CD14-positive monocyte (primary cell): ENCODE data around the gene FAU. TPM values are rescaled to one million over a fixed set of nuclear protein-coding genes. Genes with fewer than 3 reads are reported as not detected.

Source experiments
- DNase-seq, 3 donors: peaks; one replicate each; pipeline ENCODE4 v3.0.0-alpha.2; 2011 to 2022
- H2AFZ ChIP-seq: 2 replicates; pipeline ENCODE4 v1.6.0; 2012; ENCODE audit warnings: mild to moderate bottlenecking, low read depth, low read length, inconsistent platforms; ENCODE audit not compliant: insufficient read depth, poor library complexity, severe bottlenecking
- H3K27ac ChIP-seq, 2 donors: 1 replicate in 1 of 2; 2 replicates in 1 of 2; pipeline ENCODE4 v1.5.1; 2012 to 2013; ENCODE audit warnings: low read length in 2 of 2, control low read depth in 1 of 2, inconsistent platforms in 1 of 2, low read depth in 1 of 2, mild to moderate bottlenecking in 1 of 2
- H3K27me3 ChIP-seq, 2 donors: one replicate each; pipeline versions ENCODE4 v1.6.0 to v1.6.1; 2011 to 2013; ENCODE audit warnings: low read length in 2 of 2; ENCODE audit not compliant: control insufficient read depth in 2 of 2, insufficient read depth in 2 of 2
- H3K36me3 ChIP-seq, 2 donors: replicated peaks in 1 of 2; 1 replicate in 1 of 2; 2 replicates in 1 of 2; pipeline versions ENCODE4 v1.5.1 to v1.6.1; 2012 to 2013; ENCODE audit warnings: low read length in 2 of 2, control low read depth in 1 of 2, inconsistent platforms in 1 of 2, mild to moderate bottlenecking in 1 of 2; ENCODE audit not compliant: insufficient read depth in 2 of 2, control insufficient read depth in 1 of 2
- H3K4me1 ChIP-seq, 2 donors: 1 replicate in 1 of 2; 2 replicates in 1 of 2; pipeline versions ENCODE4 v1.5.1 to v1.6.1; 2012 to 2013; ENCODE audit warnings: low read length in 2 of 2, control low read depth in 1 of 2, inconsistent platforms in 1 of 2, mild to moderate bottlenecking in 1 of 2, moderate library complexity in 1 of 2; ENCODE audit not compliant: insufficient read depth in 2 of 2, control insufficient read depth in 1 of 2
- H3K4me2 ChIP-seq: replicated peaks from 2 replicates; pipeline ENCODE3; 2012; ENCODE audit warnings: low read length, moderate library complexity, mild to moderate bottlenecking; ENCODE audit not compliant: poor library complexity, severe bottlenecking; ENCODE audit errors: extremely low read depth
- H3K4me3 ChIP-seq, 3 experiments: fragments of 200-600 bp in 1 of 3; sonication (generic) in 1 of 3; replicated peaks in 1 of 3; 1 replicate in 2 of 3; 2 replicates in 1 of 3; pipeline ENCODE4 v1.5.1; 2011 to 2013; ENCODE audit warnings: low read length in 3 of 3, mild to moderate bottlenecking in 3 of 3, control low read depth in 2 of 3, low read depth in 2 of 3, inconsistent platforms in 1 of 3, moderate library complexity in 1 of 3
- H3K79me2 ChIP-seq: 2 replicates; pipeline ENCODE4 v1.6.0; 2012; ENCODE audit warnings: mild to moderate bottlenecking, control low read depth, inconsistent platforms, low read length, moderate library complexity; ENCODE audit not compliant: insufficient read depth
- H3K9ac ChIP-seq: 2 replicates; pipeline ENCODE4 v1.6.0; 2017; ENCODE audit warnings: low read length, mild to moderate bottlenecking; ENCODE audit not compliant: insufficient read depth, poor library complexity, severe bottlenecking
- H3K9me3 ChIP-seq, 2 donors: replicated peaks in 1 of 2; 1 replicate in 1 of 2; 2 replicates in 1 of 2; pipeline versions ENCODE4 v1.5.1 to v1.6.1; 2012 to 2013; ENCODE audit warnings: low read length in 2 of 2, control low read depth in 1 of 2; ENCODE audit not compliant: control insufficient read depth in 1 of 2, insufficient read depth in 1 of 2
- H4K20me1 ChIP-seq: 2 replicates; pipeline ENCODE4 v1.6.0; 2012; ENCODE audit warnings: mild to moderate bottlenecking, low read length, control low read depth, moderate library complexity; ENCODE audit not compliant: insufficient read depth
- H3K27ac Mint-ChIP-seq, 7 donors: one replicate each; pipeline ENCODE4 v1.8.0; 2020; ENCODE audit warnings: mild to moderate bottlenecking in 7 of 7, mixed read lengths in 7 of 7, moderate library complexity in 6 of 7, inconsistent platforms in 2 of 7
- H3K27me3 Mint-ChIP-seq, 3 donors: one replicate each; pipeline ENCODE4 v1.8.0; 2021 to 2022; ENCODE audit warnings: low read depth in 3 of 3, mild to moderate bottlenecking in 3 of 3, mixed read lengths in 3 of 3, moderate library complexity in 3 of 3, inconsistent platforms in 1 of 3
- H3K36me3 Mint-ChIP-seq, 2 donors: one replicate each; pipeline ENCODE4 v1.8.0; 2020; ENCODE audit warnings: mixed read lengths in 2 of 2, inconsistent platforms in 1 of 2, mild to moderate bottlenecking in 1 of 2
- H3K4me1 Mint-ChIP-seq: one replicate; pipeline ENCODE4 v1.8.0; 2020; ENCODE audit warnings: mild to moderate bottlenecking, mixed read lengths
- H3K4me3 Mint-ChIP-seq, 2 donors: one replicate each; pipeline ENCODE4 v1.8.0; 2020; ENCODE audit warnings: mild to moderate bottlenecking in 2 of 2, mixed read lengths in 2 of 2, moderate library complexity in 1 of 2
- H3K9me3 Mint-ChIP-seq, 7 donors: one replicate each; pipeline ENCODE4 v1.8.0; 2020 to 2022; ENCODE audit warnings: mixed read lengths in 7 of 7, mild to moderate bottlenecking in 6 of 7, moderate library complexity in 6 of 7, inconsistent platforms in 2 of 7
- WGBS: methylation state at CpG from one replicate; pipeline ENCODE4 v1.1.5; 2013; ENCODE audit warnings: missing lambda C conversion rate; ENCODE audit not compliant: insufficient coverage; 5-methylcytosine and 5-hydroxymethylcytosine counted together
- intact Hi-C, 2 donors: fragments of 100-400 bp; cut with micrococcal nuclease; formaldehyde crosslinking; loops; one replicate each; pipeline versions ENCODE4 v1.15.0 to v1.15.1; 2023
- polyA plus RNA-seq, 3 donors: library from polyadenylated mRNA; depleted of rRNA in 1 of 3; unstranded in 2 of 3; stranded (reverse) in 1 of 3; fragments of 300-500 nt in 2 of 3; fragments of >200 nt in 1 of 3; fragmentation: Illumina TruSeq in 2 of 3; gene quantifications; 1 replicate in 2 of 3; 2 replicates in 1 of 3; pipeline ENCODE4 v1.2.3, GENCODE V29; 2012 to 2021
- TF ChIP-seq, protein P1 (sequence below): fragments of 200-600 bp; IDR thresholded peaks from one replicate; pipeline ENCODE4 v1.8.0; 2022; ENCODE audit warnings: antibody characterized with exemption, mild to moderate bottlenecking

The FAU gene
- polyA plus RNA-seq, 3 donors, result 668 to 818 (median 799) TPM

DNA sequence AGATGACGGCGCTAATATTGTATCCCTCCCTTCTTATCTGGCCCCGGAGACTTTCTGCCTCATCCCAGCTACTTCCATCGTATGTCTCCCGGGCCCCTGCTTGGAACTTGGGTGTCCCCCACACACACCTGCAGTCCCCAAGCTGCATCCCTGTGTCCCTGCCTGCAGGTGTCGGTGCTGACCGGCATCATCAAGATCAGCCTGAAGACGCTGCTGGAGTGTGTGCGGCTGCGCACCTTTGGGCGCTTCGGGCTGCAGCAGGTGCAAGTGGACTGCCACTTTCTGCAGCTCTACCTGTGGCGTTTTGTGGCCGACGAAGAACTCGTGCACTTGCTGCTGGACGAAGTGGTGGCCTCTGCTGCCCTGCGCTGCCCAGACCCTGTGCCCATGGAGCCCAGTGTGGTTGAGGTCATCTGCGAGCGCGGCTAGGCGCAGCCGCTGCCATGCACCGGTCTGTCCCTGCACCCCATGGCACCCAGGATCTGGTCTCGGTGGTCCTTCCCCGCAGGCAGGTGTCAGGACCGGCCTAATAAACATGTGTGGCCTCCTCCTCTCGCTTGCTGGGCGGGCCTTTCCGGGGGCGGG, 10.7 kb downstream of the FAU start:
- Mint-ChIP-seq H3K4me3 (peak overlapping the region; percentile 80 to 91), H3K36me3 (peaks cover 28 to 36% of the 10 kb centered on the region in 2 donors), H3K4me1 (peaks cover 37% of the 10 kb centered on the region), H3K9me3 (peaks cover 0 to 6% (median 0%) of the 10 kb centered on the region in 7 donors), H3K27me3 (peaks cover 13 to 22% (median 15%) of the 10 kb centered on the region in 3 donors), H3K27ac (peak overlapping the region in 3 of 7 donors; percentile 23 to 75 (median 25))
- DNase-seq, result no peak
- Histone ChIP-seq H3K79me2 (peaks cover 5% of the 10 kb centered on the region), H3K27ac (no peak overlapping the region), H3K9ac (no peak overlapping the region), H3K27me3 (peaks cover 0 to 15% of the 10 kb centered on the region in 2 donors), H3K4me3 (peak overlapping the region in 1 of 3 experiments; percentile 81), H3K4me1 (peaks cover 29 to 37% of the 10 kb centered on the region in 2 donors), H3K36me3 (peaks cover 21 to 34% of the 10 kb centered on the region in 2 donors), H3K9me3 (no peaks in the 10 kb centered on the region), H3K4me2 (peak overlapping the region; percentile 95), H4K20me1 (peaks cover 24% of the 10 kb centered on the region), H2AFZ (peak overlapping the region; percentile 70)
- intact Hi-C loops, result loop anchor here in 1 of 2 donors (5.0 kb wide), 2 partner anchors 71 to 99 kb away; partner anchors contain the start of genes ARL2 and CAPN1
- WGBS, result 70% methylated on average over 31 of the region's 31 CpGs
- TF ChIP-seq, protein P1, sequence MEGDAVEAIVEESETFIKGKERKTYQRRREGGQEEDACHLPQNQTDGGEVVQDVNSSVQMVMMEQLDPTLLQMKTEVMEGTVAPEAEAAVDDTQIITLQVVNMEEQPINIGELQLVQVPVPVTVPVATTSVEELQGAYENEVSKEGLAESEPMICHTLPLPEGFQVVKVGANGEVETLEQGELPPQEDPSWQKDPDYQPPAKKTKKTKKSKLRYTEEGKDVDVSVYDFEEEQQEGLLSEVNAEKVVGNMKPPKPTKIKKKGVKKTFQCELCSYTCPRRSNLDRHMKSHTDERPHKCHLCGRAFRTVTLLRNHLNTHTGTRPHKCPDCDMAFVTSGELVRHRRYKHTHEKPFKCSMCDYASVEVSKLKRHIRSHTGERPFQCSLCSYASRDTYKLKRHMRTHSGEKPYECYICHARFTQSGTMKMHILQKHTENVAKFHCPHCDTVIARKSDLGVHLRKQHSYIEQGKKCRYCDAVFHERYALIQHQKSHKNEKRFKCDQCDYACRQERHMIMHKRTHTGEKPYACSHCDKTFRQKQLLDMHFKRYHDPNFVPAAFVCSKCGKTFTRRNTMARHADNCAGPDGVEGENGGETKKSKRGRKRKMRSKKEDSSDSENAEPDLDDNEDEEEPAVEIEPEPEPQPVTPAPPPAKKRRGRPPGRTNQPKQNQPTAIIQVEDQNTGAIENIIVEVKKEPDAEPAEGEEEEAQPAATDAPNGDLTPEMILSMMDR, result no peak

DNA sequence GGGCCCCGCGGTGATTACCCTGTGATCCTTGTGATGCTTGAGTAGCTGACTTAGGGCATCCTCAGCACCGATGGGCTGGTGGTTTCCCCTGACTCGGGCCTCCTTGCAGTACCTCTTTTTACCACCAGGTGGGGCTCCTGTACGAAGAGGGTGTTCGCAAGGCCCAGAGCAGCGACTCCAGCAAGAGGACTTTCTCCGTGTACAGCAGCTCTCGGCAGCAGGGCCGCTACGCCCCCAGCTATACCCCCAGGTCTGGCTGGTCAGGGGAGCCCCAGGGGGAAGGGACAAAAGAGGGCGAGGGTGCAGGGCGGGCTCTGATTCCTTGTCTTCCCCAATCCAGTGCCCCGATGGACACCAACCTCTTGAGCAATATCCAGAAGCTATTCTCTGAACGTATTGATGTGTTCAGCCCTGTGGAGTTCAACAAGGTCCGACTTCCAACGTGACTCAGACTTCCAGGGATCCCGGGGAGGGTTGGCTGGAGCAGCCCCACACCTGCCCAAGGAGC, 11.5 kb downstream of the FAU start:
- TF ChIP-seq, protein P1, result peak; percentile 98
- H3K4me1 Mint-ChIP-seq, result peaks cover 32% of the 10 kb centered on the region
- H3K36me3 Mint-ChIP-seq, result peaks cover 31 to 36% of the 10 kb centered on the region in 2 donors
- no peaks in the 10 kb centered on the region for H3K79me2 ChIP-seq
- peaks cover 0 to 15% of the 10 kb centered on the region in 2 donors for H3K27me3 ChIP-seq
- H3K9me3 Mint-ChIP-seq, result peaks cover 0 to 5% (median 0%) of the 10 kb centered on the region in 7 donors
- peaks cover 27 to 32% of the 10 kb centered on the region in 2 donors for H3K4me1 ChIP-seq
- peak overlapping the region in 1 of 2 donors; percentile 12 for H3K27ac ChIP-seq
- intact Hi-C loops, result loop anchor here in 1 of 2 donors (5.0 kb wide), 2 partner anchors 72 to 98 kb away; partner anchors contain the start of genes ARL2 and CAPN1
- WGBS, result under 1% methylated on average over 13 of the region's 18 CpGs
- H3K4me3 Mint-ChIP-seq, result peak overlapping the region; percentile 45 to 71
- H2AFZ ChIP-seq, result peak overlapping the region; percentile 60
- peaks cover 21 to 43% of the 10 kb centered on the region in 2 donors for H3K36me3 ChIP-seq
- H3K9me3 ChIP-seq, result no peaks in the 10 kb centered on the region
- no peak overlapping the region for H3K9ac ChIP-seq
- DNase-seq, result peak; percentile 68 to 83 (median 74)
- H3K4me2 ChIP-seq, result peak overlapping the region; percentile 59
- peaks cover 13 to 22% (median 15%) of the 10 kb centered on the region in 3 donors for H3K27me3 Mint-ChIP-seq
- H4K20me1 ChIP-seq, result peaks cover 18% of the 10 kb centered on the region
- H3K4me3 ChIP-seq, result peak overlapping the region in 1 of 3 experiments; percentile 48
- H3K27ac Mint-ChIP-seq, result peak overlapping the region in 4 of 7 donors; percentile 41 to 75 (median 52)
